GM12872 (cell line): ENCODE data around the gene EFNA2.

Experiments used
- TF ChIP-seq, protein P1 (sequence below): IDR thresholded peaks from 3 replicates; pipeline ENCODE4 v1.5.1; 2011; ENCODE audit warnings: low read depth, mild to moderate bottlenecking, low read length, moderate library complexity; ENCODE audit not compliant: insufficient read depth

Gene EFNA2

DNA sequence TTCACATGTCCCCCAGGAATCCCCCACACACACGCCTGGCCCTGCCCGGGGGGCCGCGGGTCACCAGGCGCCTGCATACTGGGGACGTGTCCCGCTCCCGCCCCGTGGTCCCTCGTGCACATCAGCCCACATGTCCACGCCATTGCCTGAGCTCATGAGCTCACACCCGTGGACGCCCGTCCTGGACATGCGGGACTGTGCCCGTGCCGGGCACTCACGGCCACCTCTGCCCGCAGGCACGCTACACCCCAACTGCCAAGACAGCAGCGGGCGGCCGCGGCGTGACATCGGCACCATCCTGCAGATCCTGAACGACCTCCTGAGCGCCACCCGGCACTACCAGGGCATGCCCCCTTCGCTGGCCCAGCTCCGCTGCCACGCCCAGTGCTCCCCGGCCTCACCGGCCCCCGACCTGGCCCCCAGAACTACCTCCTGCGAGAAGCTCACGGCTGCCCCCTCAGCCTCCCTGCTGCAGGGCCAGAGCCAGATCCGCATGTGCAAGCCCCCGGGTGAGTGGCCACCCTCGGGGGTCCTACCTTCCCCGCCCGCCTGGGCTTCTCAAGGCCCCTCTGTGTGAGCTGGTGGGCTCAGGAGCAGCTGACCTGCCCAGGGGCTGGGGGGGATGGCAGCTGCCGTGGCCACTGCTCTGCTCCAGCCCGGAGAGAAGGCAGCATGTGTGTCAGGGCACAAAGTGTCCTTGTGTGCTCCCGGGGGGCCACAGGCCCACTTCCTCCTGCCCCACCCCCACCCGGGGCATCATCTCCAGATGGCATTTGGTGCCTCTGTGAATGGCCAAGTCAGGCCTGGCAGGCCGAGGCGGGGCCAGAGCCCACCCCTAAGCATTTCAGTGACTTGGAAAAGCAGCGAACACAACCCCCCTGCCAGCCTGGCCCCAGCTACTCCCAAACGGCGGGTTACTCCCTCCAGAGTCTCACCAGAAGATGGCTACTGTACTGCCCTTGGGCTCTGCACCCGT lies 30.2 kb upstream of the EFNA2 start:
- TF ChIP-seq, protein P1, sequence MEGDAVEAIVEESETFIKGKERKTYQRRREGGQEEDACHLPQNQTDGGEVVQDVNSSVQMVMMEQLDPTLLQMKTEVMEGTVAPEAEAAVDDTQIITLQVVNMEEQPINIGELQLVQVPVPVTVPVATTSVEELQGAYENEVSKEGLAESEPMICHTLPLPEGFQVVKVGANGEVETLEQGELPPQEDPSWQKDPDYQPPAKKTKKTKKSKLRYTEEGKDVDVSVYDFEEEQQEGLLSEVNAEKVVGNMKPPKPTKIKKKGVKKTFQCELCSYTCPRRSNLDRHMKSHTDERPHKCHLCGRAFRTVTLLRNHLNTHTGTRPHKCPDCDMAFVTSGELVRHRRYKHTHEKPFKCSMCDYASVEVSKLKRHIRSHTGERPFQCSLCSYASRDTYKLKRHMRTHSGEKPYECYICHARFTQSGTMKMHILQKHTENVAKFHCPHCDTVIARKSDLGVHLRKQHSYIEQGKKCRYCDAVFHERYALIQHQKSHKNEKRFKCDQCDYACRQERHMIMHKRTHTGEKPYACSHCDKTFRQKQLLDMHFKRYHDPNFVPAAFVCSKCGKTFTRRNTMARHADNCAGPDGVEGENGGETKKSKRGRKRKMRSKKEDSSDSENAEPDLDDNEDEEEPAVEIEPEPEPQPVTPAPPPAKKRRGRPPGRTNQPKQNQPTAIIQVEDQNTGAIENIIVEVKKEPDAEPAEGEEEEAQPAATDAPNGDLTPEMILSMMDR: no peak

DNA sequence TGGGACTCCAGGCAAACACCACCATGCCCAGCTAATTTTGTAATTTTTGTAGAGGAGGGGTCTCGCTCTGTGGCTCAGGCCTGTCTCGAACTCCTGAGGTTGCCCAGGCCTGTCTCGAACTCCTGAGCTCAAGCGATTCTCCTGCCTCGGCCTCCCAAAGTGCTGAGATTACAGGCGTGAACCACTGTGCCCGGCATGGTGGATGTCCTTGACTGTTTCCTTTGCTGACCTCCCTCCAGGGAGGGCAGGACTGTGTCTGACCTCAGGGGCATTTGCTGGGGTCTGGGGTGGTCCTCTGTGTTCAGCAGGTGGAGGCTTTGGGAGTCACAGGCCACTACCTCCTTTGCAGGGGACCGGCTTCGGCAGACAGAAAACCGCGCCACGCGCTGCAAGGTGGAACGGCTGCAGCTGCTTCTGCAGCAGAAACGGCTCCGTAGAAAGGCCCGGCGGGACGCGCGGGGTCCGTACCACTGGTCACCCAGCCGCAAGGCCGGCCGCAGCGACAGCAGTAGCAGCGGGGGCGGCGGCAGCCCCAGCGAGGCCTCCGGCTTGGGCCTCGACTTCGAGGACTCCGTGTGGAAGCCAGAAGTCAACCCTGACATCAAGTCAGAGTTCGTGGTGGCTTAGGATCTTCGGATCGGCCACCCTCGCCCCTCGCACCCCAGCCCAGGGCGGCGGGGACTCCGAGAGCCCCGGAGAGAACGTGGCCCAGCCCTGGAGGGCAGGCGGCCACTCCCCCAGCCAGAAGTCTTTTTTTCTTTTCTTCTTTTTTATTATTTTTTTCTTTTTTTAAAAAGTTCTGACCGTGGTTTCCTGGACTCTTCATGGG lies 28.8 kb upstream of the EFNA2 start:
- TF ChIP-seq, protein P1: no peak

DNA sequence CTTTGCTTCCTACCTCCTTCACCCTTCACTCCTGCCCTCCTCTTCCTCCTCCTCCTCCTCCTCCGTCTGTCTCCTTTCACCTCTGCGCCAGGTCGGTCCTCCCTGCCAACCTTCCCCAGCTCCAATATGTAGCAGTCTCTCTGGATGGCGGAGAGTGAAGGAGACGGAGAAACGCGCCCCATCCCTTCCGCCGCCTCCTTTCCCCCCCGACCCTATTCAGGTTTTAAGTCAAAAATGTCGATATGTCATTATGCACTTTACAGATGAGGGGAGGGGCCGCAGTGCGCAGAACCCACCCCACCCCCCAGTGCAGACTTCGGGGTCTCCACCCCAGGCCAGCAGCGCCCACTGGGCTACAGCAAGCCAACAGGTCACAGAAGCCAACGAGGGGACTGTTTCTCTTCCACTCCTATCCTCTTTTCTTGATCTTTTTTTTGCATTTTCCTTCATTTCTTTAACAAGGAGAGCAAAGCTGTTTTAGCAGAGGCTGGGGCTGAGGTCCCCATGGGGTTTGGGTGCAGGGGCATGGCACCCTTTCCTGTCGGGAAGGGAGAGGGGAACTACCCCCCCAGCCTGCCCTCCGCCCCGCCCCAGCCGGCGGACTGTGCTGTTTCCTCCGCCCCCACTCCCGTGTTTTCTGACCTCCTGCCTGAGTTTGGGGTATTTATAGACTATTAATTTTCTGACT lies 28.1 kb upstream of the EFNA2 start:
- TF ChIP-seq, protein P1: no peak

DNA sequence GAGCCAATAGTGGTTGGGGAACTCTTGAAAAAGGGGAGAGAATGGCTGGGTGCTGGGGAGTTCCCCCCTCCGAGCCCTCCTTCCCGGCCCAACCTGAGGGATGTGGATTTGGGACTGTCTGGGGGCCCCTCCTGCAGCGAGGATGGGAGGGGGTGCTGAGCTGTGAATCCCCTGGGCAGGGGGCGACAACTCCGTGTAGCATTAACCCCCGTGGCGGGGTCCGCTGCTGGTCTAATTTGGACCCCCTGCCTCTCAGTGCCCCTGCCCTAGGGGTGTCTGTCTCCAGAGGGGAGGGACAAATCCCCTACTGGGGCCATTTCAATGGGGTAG lies 27.5 kb upstream of the EFNA2 start:
- TF ChIP-seq, protein P1: no peak

DNA sequence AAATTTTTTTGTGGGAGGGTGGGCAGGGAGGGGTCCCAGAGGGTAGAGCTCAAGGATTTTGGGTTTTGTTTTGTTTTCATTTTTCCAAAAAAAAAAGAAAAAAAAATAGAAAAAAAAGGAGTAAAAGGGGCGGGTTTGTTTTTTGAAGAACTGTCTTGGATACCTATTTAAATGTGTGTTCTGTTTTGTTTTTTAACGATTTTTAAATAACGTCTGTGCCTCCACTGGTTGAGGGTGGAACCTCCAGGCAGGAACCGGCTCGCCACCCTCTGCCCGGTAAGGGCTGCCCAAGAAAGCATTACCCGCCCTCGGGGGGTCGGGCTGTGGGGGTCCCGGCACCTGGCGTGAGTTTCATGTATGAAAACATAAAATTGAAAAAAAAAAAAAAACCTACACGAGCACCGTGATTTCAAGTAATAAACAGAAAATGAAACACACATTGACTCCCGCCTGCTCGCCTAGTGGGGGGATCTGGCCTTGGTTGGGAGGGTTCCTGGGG lies 26.9 kb upstream of the EFNA2 start:
- TF ChIP-seq, protein P1: no peak

DNA sequence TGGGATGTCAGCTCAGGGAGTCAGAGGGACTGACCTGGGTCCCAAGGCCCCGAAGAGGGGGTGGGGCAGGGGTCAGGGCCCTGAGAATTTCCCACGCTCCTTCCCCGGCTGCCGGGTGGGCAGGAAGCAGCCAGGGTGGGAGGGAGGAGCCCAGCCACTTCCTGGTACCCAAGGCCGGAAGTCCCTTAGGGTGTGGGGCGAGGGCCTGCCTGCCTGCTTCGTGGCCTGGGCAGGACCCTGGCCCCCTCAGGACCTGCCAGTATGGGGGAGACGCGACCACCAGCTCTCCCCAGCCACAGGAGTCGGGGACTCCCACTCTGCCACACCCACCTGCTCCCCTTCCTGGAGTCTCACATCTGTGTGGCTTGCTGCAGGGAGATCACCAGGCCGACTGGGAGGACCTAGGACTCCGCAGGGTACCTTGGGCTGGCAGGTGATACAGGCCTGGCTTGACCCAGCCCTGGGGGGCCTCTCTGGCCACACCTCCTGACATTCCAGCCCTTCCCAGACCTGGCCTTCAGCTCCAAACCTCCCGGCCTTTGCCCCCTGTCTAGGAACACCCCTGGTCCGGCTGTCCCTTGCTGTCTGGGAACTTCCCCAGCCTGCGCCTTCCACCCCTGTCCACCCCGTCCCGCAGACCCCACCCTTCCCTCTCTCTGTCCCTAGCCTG lies 26.3 kb upstream of the EFNA2 start:
- TF ChIP-seq, protein P1: no peak
